Prostate gland (tissue), 2 donors: ENCODE data around the gene BLVRB.

Experiments
- CTCF ChIP-seq, 4 experiments: fragments of 200-600 bp in 2 of 4; fragments of 450-650 bp in 2 of 4; sonication (generic) in 2 of 4; IDR thresholded peaks; 1 replicate in 3 of 4; 2 replicates in 1 of 4; pipeline ENCODE4 v1.5.1; 2016 to 2019; ENCODE audit warnings: antibody characterized with exemption in 4 of 4, mild to moderate bottlenecking in 2 of 4, moderate library complexity in 2 of 4
- POLR2A ChIP-seq: fragments of 450-650 bp; IDR thresholded peaks from one replicate; pipeline ENCODE4 v1.6.1; 2016; ENCODE audit warnings: antibody characterized with exemption, mild to moderate bottlenecking

- TF ChIP-seq CTCF (IDR thresholded peaks at IDR 0.05) (no peak), POLR2A (no peak)
These were observed 31.7 kb upstream of the BLVRB start for GRCh38 chr19:40497214-40497613.
